Endothelial cell of umbilical vein (primary cell): ENCODE data around the gene MAML2. TPM values are rescaled to one million over a fixed set of nuclear protein-coding genes. Genes with fewer than 3 reads are reported as not detected.

ENCODE experiments used
- BruUV-seq: library from RNA; stranded (reverse); fragments of 400-500 nt; replicated peaks from 2 replicates; lab custom pipeline; 2021; lab: Mats Ljungman, UMichigan
- CTCF ChIA-PET: fragments of 300-600, 350-600 bp; sonication (Branson Sonifier 250); formaldehyde crosslinking; loops from one replicate; lab custom pipeline; 2021; ENCODE audit warnings: antibody characterized with exemption, inconsistent platforms; lab: Charles Lee
- POLR2A ChIA-PET: fragments of 300-600, 350-600 bp; sonication (Branson Sonifier 250); formaldehyde crosslinking; loops from one replicate; lab custom pipeline; 2021; ENCODE audit warnings: antibody characterized with exemption, inconsistent platforms; lab: Charles Lee
- DNase-seq: peaks from one replicate; pipeline ENCODE4 v3.0.0-alpha.2; 2011; ENCODE audit warnings: low read depth, low spot score
- FAIRE-seq: peaks from 2 replicates; lab custom pipeline; 2011; peaks lifted over from hg19 to GRCh38; lab: Jason Lieb, UNC
- H2AFZ ChIP-seq: 2 replicates; pipeline ENCODE4 v1.6.0; 2012; ENCODE audit warnings: low read depth, low read length, control low read depth, inconsistent platforms
- H3K27ac ChIP-seq: 2 replicates; pipeline ENCODE4 v1.5.1; 2011; ENCODE audit warnings: low read depth, mild to moderate bottlenecking, control low read depth, low read length, moderate library complexity; ENCODE audit not compliant: insufficient read depth
- H3K27me3 ChIP-seq, 2 experiments: 2 replicates each; pipeline versions ENCODE4 v1.6.0 to v1.6.1; 2011; ENCODE audit warnings: low read length in 2 of 2, mixed read lengths in 1 of 2; ENCODE audit not compliant: control insufficient read depth in 2 of 2, insufficient read depth in 2 of 2
- H3K36me3 ChIP-seq, 2 experiments: 2 replicates in 1 of 2; 3 replicates in 1 of 2; pipeline ENCODE4 v1.5.1; 2011; ENCODE audit warnings: low read length in 2 of 2, mild to moderate bottlenecking in 1 of 2, moderate library complexity in 1 of 2; ENCODE audit not compliant: control insufficient read depth in 2 of 2, insufficient read depth in 2 of 2; ENCODE audit errors: extremely low read depth in 1 of 2
- H3K4me1 ChIP-seq: 3 replicates; pipeline ENCODE4 v1.5.1; 2011; ENCODE audit warnings: mild to moderate bottlenecking, low read length; ENCODE audit not compliant: control insufficient read depth, insufficient read depth; ENCODE audit errors: extremely low read depth
- H3K4me2 ChIP-seq: 2 replicates; pipeline ENCODE4 v1.6.1; 2011; ENCODE audit warnings: low read length, control low read depth, mixed read lengths; ENCODE audit not compliant: insufficient read depth
- H3K4me3 ChIP-seq, 3 experiments: fragments of 200-600 bp in 1 of 3; sonication (generic), shearing (Covaris generic) in 1 of 3; replicated peaks in 1 of 3; 2 replicates each; pipeline ENCODE4 v1.5.1; 2011 to 2016; ENCODE audit warnings: control low read depth in 3 of 3, low read length in 3 of 3, mild to moderate bottlenecking in 2 of 3, inconsistent platforms in 1 of 3, low read depth in 1 of 3, moderate library complexity in 1 of 3; ENCODE audit not compliant: insufficient read depth in 1 of 3
- H3K79me2 ChIP-seq: 2 replicates; pipeline ENCODE4 v1.6.0; 2012; ENCODE audit warnings: low read length, inconsistent platforms; ENCODE audit not compliant: control insufficient read depth, insufficient read depth
- H3K9ac ChIP-seq: replicated peaks from 2 replicates; pipeline ENCODE3; 2011; ENCODE audit warnings: low read length, control low read depth; ENCODE audit not compliant: insufficient read depth; ENCODE audit errors: extremely low read depth
- H3K9me1 ChIP-seq: replicated peaks from 3 replicates; pipeline ENCODE4 v1.6.0; 2011; ENCODE audit warnings: mild to moderate bottlenecking, low read length; ENCODE audit not compliant: control insufficient read depth, insufficient read depth; ENCODE audit errors: extremely low read depth
- H3K9me3 ChIP-seq: replicated peaks from 2 replicates; pipeline ENCODE4 v1.5.1; 2012; ENCODE audit warnings: low read length, inconsistent platforms; ENCODE audit not compliant: control insufficient read depth, insufficient read depth
- H4K20me1 ChIP-seq: replicated peaks from 2 replicates; pipeline ENCODE3; 2011; ENCODE audit warnings: mild to moderate bottlenecking, low read length; ENCODE audit not compliant: control insufficient read depth, insufficient read depth; ENCODE audit errors: extremely low read depth
- EZH2 ChIP-seq: IDR thresholded peaks from 2 replicates; pipeline ENCODE4 v1.6.1; 2012; ENCODE audit warnings: borderline replicate concordance, low read depth, mild to moderate bottlenecking, moderate library complexity, low read length, inconsistent platforms; ENCODE audit not compliant: severe bottlenecking
- FOS ChIP-seq: IDR thresholded peaks from 2 replicates; pipeline ENCODE4 v1.6.1; 2011; ENCODE audit warnings: mild to moderate bottlenecking, low read length, moderate library complexity, borderline replicate concordance; ENCODE audit not compliant: insufficient read depth
- GATA2 ChIP-seq: IDR thresholded peaks from 2 replicates; pipeline ENCODE4 v1.7.0; 2011; ENCODE audit warnings: low read depth, mild to moderate bottlenecking, moderate library complexity, mixed read lengths, low read length; ENCODE audit not compliant: insufficient read length, insufficient read depth
- JUN ChIP-seq: IDR thresholded peaks from 2 replicates; pipeline ENCODE4 v1.6.1; 2011; ENCODE audit warnings: borderline replicate concordance, low read depth; ENCODE audit not compliant: insufficient read length, insufficient read depth
- MYC ChIP-seq: IDR thresholded peaks from one replicate; pipeline ENCODE4 v1.6.1; 2011; ENCODE audit warnings: mild to moderate bottlenecking, low read depth, low read length
- POLR2A ChIP-seq: IDR thresholded peaks from 2 replicates; pipeline ENCODE4 v1.6.1; 2012; ENCODE audit warnings: low read depth, mild to moderate bottlenecking, control low read depth, low read length
- POLR2AphosphoS5 ChIP-seq: IDR thresholded peaks from 2 replicates; pipeline ENCODE4 v1.6.1; 2012; ENCODE audit warnings: low read depth, mild to moderate bottlenecking, control low read depth, low read length, moderate library complexity; ENCODE audit not compliant: insufficient read depth
- dilution Hi-C: fragments of 300-500 bp; cut with MboI; formaldehyde crosslinking; loops from one replicate; pipeline ENCODE4 v1.15.0; 2019; ENCODE audit warnings: low sequenced_read_pairs; ENCODE audit not compliant: extremely low pct_ligation_motif_present
- intact Hi-C: fragments of 100-400 bp; cut with micrococcal nuclease; formaldehyde crosslinking; loops from one replicate; pipeline ENCODE4 v1.10.0; 2022
- polyA plus RNA-seq, 4 experiments: library from polyadenylated mRNA; depleted of rRNA in 3 of 4; stranded (reverse) in 3 of 4; unstranded in 1 of 4; fragments of >200 nt; gene quantifications; 2 replicates each; pipeline versions ENCODE4 v1.2.1 to v1.2.3, GENCODE V29; 2011 to 2012; ENCODE audit warnings: missing spikeins in 1 of 4
- total RNA-seq: library from RNA; stranded (reverse); gene quantifications from 2 replicates; pipeline ENCODE4 v1.2.3, GENCODE V29; 2021
- TF ChIP-seq, protein P1 (sequence below), 2 donors: IDR thresholded peaks; 1 replicate in 1 of 2; 2 replicates in 1 of 2; pipeline ENCODE4 v1.5.1; 2011; ENCODE audit warnings: low read length in 2 of 2, mild to moderate bottlenecking in 2 of 2, moderate library complexity in 2 of 2, control low read depth in 1 of 2, inconsistent platforms in 1 of 2, low read depth in 1 of 2; ENCODE audit not compliant: insufficient read depth in 1 of 2; ENCODE audit errors: extremely low read depth in 1 of 2
- TF ChIP-seq, protein P2 (sequence below): IDR thresholded peaks from 2 replicates; pipeline ENCODE4 v1.6.1; 2011; ENCODE audit not compliant: insufficient read depth, insufficient read length

The MAML2 gene
- total and polyA plus RNA-seq, 2 donors (not counting 3 experiments of a cell fraction or from before 2014, with no cell fraction given) = 12.4 to 16.8 TPM

DNA sequence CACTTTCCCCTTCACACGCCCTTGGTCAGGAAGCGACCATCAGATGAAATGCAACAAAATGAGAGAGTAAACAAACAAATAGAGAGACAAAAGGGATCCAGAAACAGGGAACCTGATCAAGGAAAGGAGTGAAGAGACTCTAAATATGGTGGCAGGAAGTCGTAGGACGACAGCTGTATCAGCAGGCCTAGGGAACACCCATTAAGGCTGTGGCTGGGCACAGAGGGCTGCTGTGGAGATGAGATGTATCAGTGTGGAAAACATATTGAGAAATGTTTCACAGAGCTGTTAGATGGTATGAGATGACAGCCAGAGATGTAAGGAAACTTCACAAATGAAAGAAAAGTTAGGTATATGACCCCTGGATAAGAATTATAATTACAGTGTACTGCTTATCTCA lies 263.3 kb downstream of the MAML2 start:
- DNase-seq (no peak), FAIRE-seq (no peak)
- ChIA-PET POLR2A (no interaction called here), CTCF (interaction anchor here (1.0 kb wide), 1 partner anchor 231 kb away, joined by 3 read pairs; no protein-coding TSS in a partner anchor)
- H3K36me3 ChIP-seq = no peaks in the 10 kb centered on the region
- dilution Hi-C loops (no loop called here), intact Hi-C loops (no loop called here)
- no peaks in the 10 kb centered on the region for H3K9me3 ChIP-seq
- BruUV-seq = no TSS peak
- H3K4me3 ChIP-seq = no peak overlapping the region
- no peak overlapping the region for H3K27ac ChIP-seq
- H3K27me3 ChIP-seq = no peaks in the 10 kb centered on the region
- H3K9me1 ChIP-seq = no peaks in the 10 kb centered on the region
- no peak overlapping the region for H3K4me2 ChIP-seq
- H2AFZ ChIP-seq = no peak overlapping the region
- no peaks in the 10 kb centered on the region for H3K79me2 ChIP-seq
- no peak overlapping the region for H3K9ac ChIP-seq
- peaks cover 12% of the 10 kb centered on the region for H3K4me1 ChIP-seq
- no peaks in the 10 kb centered on the region for H4K20me1 ChIP-seq
- TF ChIP-seq POLR2A (no peak), FOS (no peak), EZH2 (no peak), JUN (no peak), POLR2AphosphoS5 (no peak), MYC (no peak), GATA2 (no peak)
- TF ChIP-seq, protein P1, sequence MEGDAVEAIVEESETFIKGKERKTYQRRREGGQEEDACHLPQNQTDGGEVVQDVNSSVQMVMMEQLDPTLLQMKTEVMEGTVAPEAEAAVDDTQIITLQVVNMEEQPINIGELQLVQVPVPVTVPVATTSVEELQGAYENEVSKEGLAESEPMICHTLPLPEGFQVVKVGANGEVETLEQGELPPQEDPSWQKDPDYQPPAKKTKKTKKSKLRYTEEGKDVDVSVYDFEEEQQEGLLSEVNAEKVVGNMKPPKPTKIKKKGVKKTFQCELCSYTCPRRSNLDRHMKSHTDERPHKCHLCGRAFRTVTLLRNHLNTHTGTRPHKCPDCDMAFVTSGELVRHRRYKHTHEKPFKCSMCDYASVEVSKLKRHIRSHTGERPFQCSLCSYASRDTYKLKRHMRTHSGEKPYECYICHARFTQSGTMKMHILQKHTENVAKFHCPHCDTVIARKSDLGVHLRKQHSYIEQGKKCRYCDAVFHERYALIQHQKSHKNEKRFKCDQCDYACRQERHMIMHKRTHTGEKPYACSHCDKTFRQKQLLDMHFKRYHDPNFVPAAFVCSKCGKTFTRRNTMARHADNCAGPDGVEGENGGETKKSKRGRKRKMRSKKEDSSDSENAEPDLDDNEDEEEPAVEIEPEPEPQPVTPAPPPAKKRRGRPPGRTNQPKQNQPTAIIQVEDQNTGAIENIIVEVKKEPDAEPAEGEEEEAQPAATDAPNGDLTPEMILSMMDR (IDR thresholded peaks at IDR 0.05; ENCODE audit: extremely low read depth in 1 of 2, insufficient read depth in 1 of 2, low read depth in 1 of 2, low read length in 2 of 2) = no peak
- TF ChIP-seq, protein P2, sequence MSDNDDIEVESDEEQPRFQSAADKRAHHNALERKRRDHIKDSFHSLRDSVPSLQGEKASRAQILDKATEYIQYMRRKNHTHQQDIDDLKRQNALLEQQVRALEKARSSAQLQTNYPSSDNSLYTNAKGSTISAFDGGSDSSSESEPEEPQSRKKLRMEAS = no peak
